Trophoblast cell (in vitro differentiated cells and primary cell): Measurements from ENCODE around the gene HES4.

Experiments
- DNase-seq, 2 donors: peaks; one replicate each; pipeline ENCODE4 v3.0.0-alpha.2; 2016
- H2AFZ ChIP-seq: 2 replicates; pipeline ENCODE4 v1.6.1; 2013; ENCODE audit warnings: low read length, moderate library complexity, mild to moderate bottlenecking; ENCODE audit not compliant: insufficient read depth, poor library complexity
- H2AK5ac ChIP-seq: 2 replicates; pipeline ENCODE4 v1.6.1; 2013; ENCODE audit warnings: mild to moderate bottlenecking, low read length
- H2BK120ac ChIP-seq: 2 replicates; pipeline ENCODE4 v1.6.1; 2013; ENCODE audit warnings: low read length, mild to moderate bottlenecking, moderate library complexity; ENCODE audit not compliant: insufficient read depth, poor library complexity
- H2BK12ac ChIP-seq: 2 replicates; pipeline ENCODE4 v1.6.1; 2013; ENCODE audit warnings: mild to moderate bottlenecking, low read length, moderate library complexity
- H2BK5ac ChIP-seq: 2 replicates; pipeline ENCODE4 v1.6.1; 2013; ENCODE audit warnings: low read length, low read depth, moderate library complexity, mild to moderate bottlenecking; ENCODE audit not compliant: poor library complexity
- H3K14ac ChIP-seq: 2 replicates; pipeline ENCODE4 v1.6.1; 2013; ENCODE audit warnings: mild to moderate bottlenecking, low read length
- H3K18ac ChIP-seq: 2 replicates; pipeline ENCODE4 v1.6.1; 2013; ENCODE audit warnings: mild to moderate bottlenecking, low read length
- H3K23ac ChIP-seq: 2 replicates; pipeline ENCODE4 v1.6.1; 2013; ENCODE audit warnings: low read length
- H3K27ac ChIP-seq: 2 replicates; pipeline ENCODE4 v1.5.1; 2013; ENCODE audit warnings: low read depth, mild to moderate bottlenecking, inconsistent platforms, low read length, moderate library complexity
- H3K27me3 ChIP-seq: 2 replicates; pipeline ENCODE4 v1.6.1; 2013; ENCODE audit warnings: inconsistent platforms, mild to moderate bottlenecking, low read length, moderate library complexity; ENCODE audit not compliant: insufficient read depth
- H3K36me3 ChIP-seq, 2 experiments: 1 replicate in 1 of 2; 2 replicates in 1 of 2; pipeline ENCODE4 v1.6.1; 2013; ENCODE audit warnings: low read length in 2 of 2, mild to moderate bottlenecking in 2 of 2, moderate library complexity in 1 of 2; ENCODE audit not compliant: insufficient read depth in 2 of 2, control insufficient read depth in 1 of 2
- H3K4ac ChIP-seq: 2 replicates; pipeline ENCODE4 v1.6.1; 2013; ENCODE audit warnings: low read depth, mild to moderate bottlenecking, low read length, moderate library complexity
- H3K4me1 ChIP-seq, 2 experiments: 1 replicate in 1 of 2; 2 replicates in 1 of 2; pipeline ENCODE4 v1.6.1; 2013; ENCODE audit warnings: low read length in 2 of 2, mild to moderate bottlenecking in 2 of 2, moderate library complexity in 1 of 2; ENCODE audit not compliant: insufficient read depth in 2 of 2, control insufficient read depth in 1 of 2
- H3K4me2 ChIP-seq: 2 replicates; pipeline ENCODE4 v1.6.1; 2013; ENCODE audit warnings: inconsistent platforms, mild to moderate bottlenecking, low read length, moderate library complexity
- H3K4me3 ChIP-seq: 2 replicates; pipeline ENCODE4 v1.5.1; 2013; ENCODE audit warnings: mild to moderate bottlenecking, low read depth, low read length, inconsistent platforms
- H3K79me1 ChIP-seq: one replicate; pipeline ENCODE4 v1.6.1; 2013; ENCODE audit warnings: low read length
- H3K79me2 ChIP-seq: 2 replicates; pipeline ENCODE4 v1.6.1; 2013; ENCODE audit warnings: low read length, mild to moderate bottlenecking; ENCODE audit not compliant: control insufficient read depth, insufficient read depth, poor library complexity
- H3K9ac ChIP-seq: 2 replicates; pipeline ENCODE4 v1.6.1; 2013; ENCODE audit warnings: mild to moderate bottlenecking, low read length
- H3K9me3 ChIP-seq: 2 replicates; pipeline ENCODE4 v1.6.1; 2013; ENCODE audit warnings: low read depth, mild to moderate bottlenecking, control low read depth, inconsistent platforms, low read length; ENCODE audit not compliant: insufficient read depth
- H4K12ac ChIP-seq: 2 replicates; pipeline ENCODE4 v1.6.1; 2013; ENCODE audit warnings: low read depth, mild to moderate bottlenecking, low read length, moderate library complexity
- H4K8ac ChIP-seq: 2 replicates; pipeline ENCODE4 v1.6.1; 2013; ENCODE audit warnings: low read depth, mild to moderate bottlenecking, low read length, moderate library complexity
- H4K91ac ChIP-seq: one replicate; pipeline ENCODE4 v1.6.1; 2013; ENCODE audit warnings: low read depth, mild to moderate bottlenecking, low read length, moderate library complexity
- WGBS: extraction: QIAGEN DNeasy Blood & Tissue Kit; methylation state at CpG from one replicate; pipeline ENCODE4 v1.1.7; 2013; ENCODE audit warnings: missing lambda C conversion rate; ENCODE audit not compliant: insufficient read length, insufficient coverage; ENCODE audit errors: extremely low coverage; 5-methylcytosine and 5-hydroxymethylcytosine counted together

Gene HES4

GRCh38 chr1:954927-955326 lies 45.0 kb downstream of the HES4 start:
- Histone ChIP-seq H3K36me3 (peaks cover 72 to 75% of the 10 kb centered on the region in 2 experiments), H4K8ac (no peak overlapping the region), H2BK5ac (no peak overlapping the region), H3K4me2 (no peak overlapping the region), H3K79me1 (peaks cover 4% of the 10 kb centered on the region), H2BK120ac (no peak overlapping the region), H3K79me2 (peaks cover 5% of the 10 kb centered on the region), H3K27me3 (no peaks in the 10 kb centered on the region), H4K12ac (no peak overlapping the region), H3K9ac (no peak overlapping the region), H3K4ac (no peak overlapping the region), H2AK5ac (no peak overlapping the region), H3K4me3 (no peak overlapping the region), H3K27ac (no peak overlapping the region), H3K23ac (no peak overlapping the region), H3K18ac (no peak overlapping the region), H3K14ac (no peak overlapping the region), H2AFZ (no peak overlapping the region), H4K91ac (no peak overlapping the region), H3K4me1 (peaks cover 0 to 9% of the 10 kb centered on the region in 2 experiments), H2BK12ac (no peak overlapping the region), H3K9me3 (peaks cover 6% of the 10 kb centered on the region)
- no CpG with 5 or more reads among the region's 13 CpGs for WGBS
- DNase-seq, result no peak

GRCh38 chr1:953524-954320 lies 46.2 kb downstream of the HES4 start:
- Histone ChIP-seq H2BK5ac (no peak overlapping the region), H3K9me3 (peaks cover 6% of the 10 kb centered on the region), H3K4me1 (peaks cover 0 to 4% of the 10 kb centered on the region in 2 experiments), H3K79me2 (peaks cover 2% of the 10 kb centered on the region), H3K79me1 (peaks cover 1% of the 10 kb centered on the region), H2BK120ac (no peak overlapping the region), H2AFZ (no peak overlapping the region), H4K91ac (no peak overlapping the region), H2BK12ac (no peak overlapping the region), H3K9ac (no peak overlapping the region), H3K18ac (no peak overlapping the region), H3K23ac (no peak overlapping the region), H3K4me2 (no peak overlapping the region), H3K4ac (no peak overlapping the region), H4K12ac (no peak overlapping the region), H3K4me3 (no peak overlapping the region), H3K36me3 (peaks cover 84 to 87% of the 10 kb centered on the region in 2 experiments), H4K8ac (no peak overlapping the region), H3K27me3 (no peaks in the 10 kb centered on the region), H3K14ac (no peak overlapping the region), H2AK5ac (no peak overlapping the region), H3K27ac (no peak overlapping the region)
- DNase-seq, result no peak
- no CpG with 5 or more reads among the region's 32 CpGs for WGBS

- H3K36me3 ChIP-seq, result peaks cover 95 to 98% of the 10 kb centered on the region in 2 experiments
- no peak for DNase-seq
- H2AK5ac ChIP-seq, result no peak overlapping the region
- no peak overlapping the region for H3K4ac ChIP-seq
- no peaks in the 10 kb centered on the region for H3K27me3 ChIP-seq
- no peak overlapping the region for H3K14ac ChIP-seq
- peaks cover 6% of the 10 kb centered on the region for H3K9me3 ChIP-seq
- H2BK120ac ChIP-seq, result no peak overlapping the region
- H4K12ac ChIP-seq, result no peak overlapping the region
- H3K4me1 ChIP-seq, result no peaks in the 10 kb centered on the region
- H2BK12ac ChIP-seq, result no peak overlapping the region
- H3K4me2 ChIP-seq, result no peak overlapping the region
- no peaks in the 10 kb centered on the region for H3K79me1 ChIP-seq
- H3K4me3 ChIP-seq, result no peak overlapping the region
- no peak overlapping the region for H3K9ac ChIP-seq
- H3K23ac ChIP-seq, result no peak overlapping the region
- no peak overlapping the region for H3K27ac ChIP-seq
- H2AFZ ChIP-seq, result no peak overlapping the region
- WGBS, result no CpG with 5 or more reads among the region's 7 CpGs
- H3K18ac ChIP-seq, result no peak overlapping the region
- H4K8ac ChIP-seq, result no peak overlapping the region
- H2BK5ac ChIP-seq, result no peak overlapping the region
- H3K79me2 ChIP-seq, result no peaks in the 10 kb centered on the region
- no peak overlapping the region for H4K91ac ChIP-seq
Measured at GRCh38 chr1:952603-953002, 47.3 kb downstream of the HES4 start.

GRCh38 chr1:952201-952600 lies 47.7 kb downstream of the HES4 start:
- Histone ChIP-seq H2BK120ac (no peak overlapping the region), H3K9me3 (peaks cover 6% of the 10 kb centered on the region), H3K14ac (no peak overlapping the region), H3K4me2 (no peak overlapping the region), H2BK5ac (no peak overlapping the region), H4K12ac (no peak overlapping the region), H3K4ac (no peak overlapping the region), H3K79me2 (no peaks in the 10 kb centered on the region), H3K27me3 (no peaks in the 10 kb centered on the region), H3K4me3 (no peak overlapping the region), H3K36me3 (peaks cover 99% of the 10 kb centered on the region in 2 experiments), H3K79me1 (no peaks in the 10 kb centered on the region), H3K27ac (no peak overlapping the region), H4K91ac (no peak overlapping the region), H3K4me1 (no peaks in the 10 kb centered on the region), H2AFZ (no peak overlapping the region), H3K23ac (no peak overlapping the region), H4K8ac (no peak overlapping the region), H3K18ac (no peak overlapping the region), H3K9ac (no peak overlapping the region), H2BK12ac (no peak overlapping the region), H2AK5ac (no peak overlapping the region)
- DNase-seq, result no peak
- no CpG with 5 or more reads among the region's 15 CpGs for WGBS
